WTC11 (cell line): ENCODE measurements around the gene DENND4A. TPM values are rescaled to one million over a fixed set of nuclear protein-coding genes. Genes with fewer than 3 reads are reported as not detected.

Experiments used
- ATAC-seq: fragments of 200-7000 bp; cut with Tn5 transposase; 2 replicates; pipeline ENCODE4 v1.10.0; 2021; ENCODE audit warnings: mild to moderate bottlenecking, moderate library complexity
- CTCF ChIA-PET: fragments of 300-600 bp; sonication (Branson Sonifier 250); formaldehyde crosslinking; loops from one replicate; lab custom pipeline; 2021; ENCODE audit warnings: antibody characterized with exemption; lab: Charles Lee
- POLR2A ChIA-PET: fragments of 350-600 bp; sonication (Branson Sonifier 250); formaldehyde crosslinking; loops from one replicate; lab custom pipeline; 2021; ENCODE audit warnings: antibody characterized with exemption; lab: Charles Lee
- DNase-seq: peaks from one replicate; pipeline ENCODE4 v3.0.0; 2021; ENCODE audit warnings: low spot score
- H3K27ac Mint-ChIP-seq: 2 replicates; pipeline ENCODE4 v1.8.0; 2021; ENCODE audit warnings: mixed read lengths
- H3K27me3 Mint-ChIP-seq: 2 replicates; pipeline ENCODE4 v1.8.0; 2021; ENCODE audit warnings: low read depth, mild to moderate bottlenecking, moderate library complexity, mixed read lengths
- H3K36me3 Mint-ChIP-seq: 2 replicates; pipeline ENCODE4 v1.8.0; 2021; ENCODE audit warnings: mixed read lengths
- H3K4me1 Mint-ChIP-seq: 2 replicates; pipeline ENCODE4 v1.8.0; 2022; ENCODE audit warnings: mixed read lengths
- H3K4me3 Mint-ChIP-seq: 2 replicates; pipeline ENCODE4 v1.8.0; 2021; ENCODE audit warnings: mild to moderate bottlenecking, moderate library complexity, mixed read lengths
- H3K9me3 Mint-ChIP-seq: 2 replicates; pipeline ENCODE4 v1.8.0; 2021; ENCODE audit warnings: mixed read lengths
- ARID4B ChIP-seq: sonication (generic); formaldehyde crosslinking; IDR thresholded peaks from 2 replicates; pipeline ENCODE4 v1.8.0; 2023; ENCODE audit warnings: missing genetic modification reagents, mild to moderate bottlenecking, borderline replicate concordance
- ATF1 ChIP-seq: sonication (generic); formaldehyde crosslinking; IDR thresholded peaks from 2 replicates; pipeline ENCODE4 v1.8.1; 2023; ENCODE audit warnings: mild to moderate bottlenecking, moderate library complexity, missing genetic modification reagents
- ATF6 ChIP-seq: sonication (generic); formaldehyde crosslinking; IDR thresholded peaks from 2 replicates; pipeline ENCODE4 v1.8.1; 2023; ENCODE audit warnings: mild to moderate bottlenecking, missing genetic modification reagents
- CDX4 ChIP-seq: fragments of 250-450 bp; sonication (Bioruptor Pico); IDR thresholded peaks from 2 replicates; pipeline ENCODE4 v1.9.0; 2021; ENCODE audit warnings: moderate library complexity, mild to moderate bottlenecking, inconsistent platforms, borderline replicate concordance
- CREB1 ChIP-seq: sonication (generic); formaldehyde crosslinking; IDR thresholded peaks from 2 replicates; pipeline ENCODE4 v1.8.0; 2023; ENCODE audit warnings: mild to moderate bottlenecking, missing genetic modification reagents
- ELF4 ChIP-seq: sonication (generic); formaldehyde crosslinking; IDR thresholded peaks from 2 replicates; pipeline ENCODE4 v1.8.1; 2022; ENCODE audit warnings: low read depth, mild to moderate bottlenecking, moderate library complexity, missing genetic modification reagents
- EMX1 ChIP-seq: fragments of 250-450 bp; sonication (Bioruptor Pico); IDR thresholded peaks from 2 replicates; pipeline ENCODE4 v1.8.0; 2021; ENCODE audit warnings: mild to moderate bottlenecking
- GRHL2 ChIP-seq: fragments of 250-450 bp; sonication (Bioruptor Pico); IDR thresholded peaks from 2 replicates; pipeline ENCODE4 v1.8.0; 2022; ENCODE audit warnings: mild to moderate bottlenecking, moderate library complexity; ENCODE audit not compliant: insufficient replicate concordance, severe bottlenecking
- KAT7 ChIP-seq: sonication (generic); formaldehyde crosslinking; IDR thresholded peaks from 2 replicates; pipeline ENCODE4 v1.8.1; 2023; ENCODE audit warnings: missing genetic modification reagents, mild to moderate bottlenecking, borderline replicate concordance
- NFATC4 ChIP-seq: fragments of 250-450 bp; sonication (Bioruptor Pico); IDR thresholded peaks from 2 replicates; pipeline ENCODE4 v1.9.0; 2021; ENCODE audit warnings: mild to moderate bottlenecking
- NFE2L1 ChIP-seq: sonication (generic); formaldehyde crosslinking; IDR thresholded peaks from 2 replicates; pipeline ENCODE4 v1.8.1; 2023; ENCODE audit warnings: missing genetic modification reagents
- NFYB ChIP-seq: sonication (generic); formaldehyde crosslinking; conservative IDR thresholded peaks from 2 replicates; pipeline ENCODE4 v1.8.0; 2022; ENCODE audit warnings: low read depth, missing genetic modification reagents
- SMAD4 ChIP-seq: sonication (generic); formaldehyde crosslinking; IDR thresholded peaks from 2 replicates; pipeline ENCODE4 v1.8.0; 2022; ENCODE audit warnings: mild to moderate bottlenecking, missing genetic modification reagents
- TP53 ChIP-seq: sonication (generic); formaldehyde crosslinking; IDR thresholded peaks from 2 replicates; pipeline ENCODE4 v1.8.1; 2023; ENCODE audit warnings: mild to moderate bottlenecking, missing genetic modification reagents
- USF1 ChIP-seq: sonication (generic); formaldehyde crosslinking; IDR thresholded peaks from 2 replicates; pipeline ENCODE4 v1.8.0; 2022; ENCODE audit warnings: mild to moderate bottlenecking, missing genetic modification reagents
- USF2 ChIP-seq: sonication (generic); formaldehyde crosslinking; IDR thresholded peaks from 2 replicates; pipeline ENCODE4 v1.8.1; 2023; ENCODE audit warnings: mild to moderate bottlenecking, missing genetic modification reagents, moderate library complexity
- ZBTB21 ChIP-seq: sonication (generic); formaldehyde crosslinking; IDR thresholded peaks from 2 replicates; pipeline ENCODE4 v1.8.1; 2023; ENCODE audit warnings: mild to moderate bottlenecking, missing genetic modification reagents, borderline replicate concordance
- ZNF219 ChIP-seq: sonication (generic); formaldehyde crosslinking; IDR thresholded peaks from 2 replicates; pipeline ENCODE4 v1.8.0; 2023; ENCODE audit warnings: missing genetic modification reagents, mild to moderate bottlenecking, borderline replicate concordance
- ZNF512 ChIP-seq: sonication (generic); formaldehyde crosslinking; IDR thresholded peaks from 2 replicates; pipeline ENCODE4 v1.8.1; 2022; ENCODE audit warnings: missing genetic modification reagents, borderline replicate concordance
- ZNF532 ChIP-seq: fragments of 250-450 bp; sonication (Bioruptor Pico); IDR thresholded peaks from 2 replicates; pipeline ENCODE4 v1.9.0; 2021; ENCODE audit warnings: mild to moderate bottlenecking, borderline replicate concordance
- ZSCAN18 ChIP-seq: fragments of 250-450 bp; sonication (Bioruptor Pico); IDR thresholded peaks from 2 replicates; pipeline ENCODE4 v2.1.2; 2022; ENCODE audit warnings: mild to moderate bottlenecking, moderate library complexity
- total RNA-seq: library from RNA; stranded (reverse); gene quantifications from 3 replicates; pipeline ENCODE4 v1.2.3, GENCODE V29; 2021

The DENND4A gene
- total RNA-seq, 1 experiment from 2014 or later: 5.7 TPM

GRCh38 chr15:65752151-65752700 is 39.9 kb downstream of the DENND4A start (continued):
- TF ChIP-seq CREB1 (no peak), ZSCAN18 (no peak), CDX4 (no peak), ZNF512 (CRISPR knock-in tag) (no peak), TP53 (no peak), USF1 (CRISPR knock-in tag) (no peak)

- ATAC-seq (no peak), DNase-seq (no peak)
- Mint-ChIP-seq H3K27me3 (no peaks in the 10 kb centered on the region), H3K36me3 (no peaks in the 10 kb centered on the region), H3K9me3 (no peaks in the 10 kb centered on the region), H3K4me3 (no peak overlapping the region), H3K27ac (no peak overlapping the region), H3K4me1 (no peaks in the 10 kb centered on the region)
- POLR2A ChIA-PET: no interaction called here
- CTCF ChIA-PET: no interaction called here
- TF ChIP-seq ZNF219 (CRISPR knock-in tag): no peak
- no peak for TF ChIP-seq USF2 (CRISPR knock-in tag)
- no peak for TF ChIP-seq NFYB (CRISPR knock-in tag)
- TF ChIP-seq ZNF532 (CRISPR knock-in tag): no peak
- no peak for TF ChIP-seq EMX1 (CRISPR knock-in tag)
- TF ChIP-seq SMAD4: no peak
- no peak for TF ChIP-seq NFE2L1 (CRISPR knock-in tag)
- TF ChIP-seq GRHL2 (CRISPR knock-in tag): no peak
- TF ChIP-seq ZBTB21: no peak
- TF ChIP-seq ATF6: no peak
- no peak for TF ChIP-seq ELF4 (CRISPR knock-in tag)
- no peak for TF ChIP-seq ARID4B (CRISPR knock-in tag)
- no peak for TF ChIP-seq NFATC4 (CRISPR knock-in tag)
- TF ChIP-seq KAT7 (CRISPR knock-in tag): no peak
- no peak for TF ChIP-seq TP53
- TF ChIP-seq ATF1 (CRISPR knock-in tag): no peak
Measured at GRCh38 chr15:65751431-65751830, 40.7 kb downstream of the DENND4A start.
